HepG2 (cell line): ENCODE results near the gene OR6C76.

ENCODE experiments used
- ISX ChIP-seq: sonication (generic); formaldehyde crosslinking; conservative IDR thresholded peaks from 2 replicates; pipeline ENCODE4 v1.5.0; 2020; ENCODE audit warnings: missing genetic modification reagents
- RFX5 ChIP-seq: IDR thresholded peaks from 2 replicates; pipeline ENCODE4 v1.6.1; 2011; ENCODE audit warnings: low read depth, low read length, improper control_type of control experiment
- TAF1 ChIP-seq: sonication (generic); formaldehyde crosslinking; IDR thresholded peaks from 2 replicates; pipeline ENCODE4 v1.4.0; 2020; ENCODE audit warnings: missing genetic modification reagents
- ZNF484 ChIP-seq: sonication (generic); formaldehyde crosslinking; IDR thresholded peaks from 2 replicates; pipeline ENCODE4 v1.5.1; 2020; ENCODE audit warnings: mild to moderate bottlenecking, low read depth, missing genetic modification reagents, borderline replicate concordance

DNA sequence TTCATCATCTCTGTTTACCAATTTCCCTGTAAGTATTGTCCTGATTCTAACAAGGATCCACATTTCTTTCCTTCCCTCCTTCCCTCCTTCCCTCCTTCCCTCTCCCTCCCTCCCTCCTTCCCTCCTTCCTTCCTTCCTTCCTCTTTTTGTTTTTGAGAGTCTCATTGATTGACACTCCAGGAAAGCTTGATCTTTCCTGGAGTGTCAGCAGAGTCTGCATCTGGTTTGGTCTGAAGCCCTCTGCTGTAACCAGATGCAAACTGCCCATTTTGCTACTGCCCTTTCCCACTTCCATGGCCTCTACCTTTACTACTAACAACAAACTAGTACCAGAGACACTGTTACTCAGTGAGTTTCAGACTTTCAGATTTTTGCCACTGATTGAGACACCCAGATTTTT, 40.2 kb upstream of the OR6C76 start:
- TF ChIP-seq RFX5 (no peak), ISX (CRISPR knock-in tag) (no peak), TAF1 (CRISPR knock-in tag) (no peak), ZNF484 (no peak)
